HG03442 (cell line): ENCODE results near the gene ARL5C.

ENCODE experiments used
- ATAC-seq: cut with Tn5 transposase; IDR thresholded peaks from one replicate; pipeline ENCODE4 v1.9.1; 2021; ENCODE audit warnings: mild to moderate bottlenecking, moderate library complexity; ENCODE audit not compliant: unreplicated experiment

ARL5C gene

GRCh38 chr17:39194089-39194984 lies 28.4 kb upstream of the ARL5C start:
- ATAC-seq: no peak

GRCh38 chr17:39193346-39193745 lies 27.4 kb upstream of the ARL5C start:
- no peak for ATAC-seq

- ATAC-seq: no peak
Observed at GRCh38 chr17:39192901-39193300, 26.9 kb upstream of the ARL5C start.

GRCh38 chr17:39191750-39192510 lies 26.0 kb upstream of the ARL5C start:
- no peak for ATAC-seq

GRCh38 chr17:39187152-39187830 lies 21.3 kb upstream of the ARL5C start:
- no peak for ATAC-seq

- no peak for ATAC-seq
Observed at GRCh38 chr17:39186481-39187002, 20.6 kb upstream of the ARL5C start.

GRCh38 chr17:39183720-39184119 lies 17.8 kb upstream of the ARL5C start:
- no peak for ATAC-seq

- ATAC-seq: no peak
Observed at GRCh38 chr17:39183045-39183444, 17.1 kb upstream of the ARL5C start.

- no peak for ATAC-seq
Observed at GRCh38 chr17:39181303-39181702, 15.3 kb upstream of the ARL5C start.

GRCh38 chr17:39178536-39178935 lies 12.6 kb upstream of the ARL5C start:
- ATAC-seq: no peak

- no peak for ATAC-seq
Observed at GRCh38 chr17:39177256-39177655, 11.3 kb upstream of the ARL5C start.

GRCh38 chr17:39175695-39176093 lies 9.7 kb upstream of the ARL5C start:
- no peak for ATAC-seq

GRCh38 chr17:39174920-39175694 lies 9.1 kb upstream of the ARL5C start:
- no peak for ATAC-seq

- no peak for ATAC-seq
Observed at GRCh38 chr17:39173526-39174274, 7.7 kb upstream of the ARL5C start.

GRCh38 chr17:39173080-39173479 lies 7.1 kb upstream of the ARL5C start:
- ATAC-seq: no peak

- no peak for ATAC-seq
Observed at GRCh38 chr17:39171933-39172332, 6.0 kb upstream of the ARL5C start.

GRCh38 chr17:39170558-39170957 lies 4.6 kb upstream of the ARL5C start:
- ATAC-seq: no peak

GRCh38 chr17:39170109-39170508 lies 4.1 kb upstream of the ARL5C start:
- no peak for ATAC-seq

GRCh38 chr17:39169518-39169917 lies 3.6 kb upstream of the ARL5C start:
- no peak for ATAC-seq

GRCh38 chr17:39169101-39169500 lies 3.1 kb upstream of the ARL5C start:
- ATAC-seq: no peak
